SK-N-SH treated with all-trans-retinoic acid at 6 μM for 48 hours (cell line): ENCODE results near the gene ALS2CL.

Experiments
- ESRRG ChIP-seq: fragments of 250-450 bp; sonication (Bioruptor Pico); IDR thresholded peaks from 2 replicates; pipeline ENCODE4 v1.6.1; 2021; ENCODE audit warnings: mild to moderate bottlenecking
- RARB ChIP-seq: fragments of 250-450 bp; sonication (Bioruptor Pico); IDR thresholded peaks from 2 replicates; pipeline ENCODE4 v1.8.0; 2021; ENCODE audit warnings: mild to moderate bottlenecking, moderate library complexity
- SNAI2 ChIP-seq: fragments of 250-450 bp; sonication (Bioruptor Pico); IDR thresholded peaks from 2 replicates; pipeline ENCODE4 v1.5.0; 2020; ENCODE audit warnings: mild to moderate bottlenecking, moderate library complexity
- TCF4 ChIP-seq: fragments of 250-450 bp; sonication (Bioruptor Pico); IDR thresholded peaks from 2 replicates; pipeline ENCODE4 v1.8.0; 2021; ENCODE audit warnings: mild to moderate bottlenecking, moderate library complexity, borderline replicate concordance
- TOX ChIP-seq: fragments of 250-450 bp; sonication (Bioruptor Pico); IDR thresholded peaks from 2 replicates; pipeline ENCODE4 v1.8.0; 2021; ENCODE audit warnings: mild to moderate bottlenecking, moderate library complexity, borderline replicate concordance
- ZFP30 ChIP-seq: fragments of 450-650 bp; formaldehyde crosslinking; IDR thresholded peaks from 2 replicates; pipeline ENCODE4 v1.5.0; 2022; ENCODE audit warnings: mild to moderate bottlenecking, moderate library complexity
- TF ChIP-seq, protein P1 (sequence below): fragments of 250-450 bp; sonication (Bioruptor Pico); IDR thresholded peaks from 2 replicates; pipeline ENCODE4 v1.5.0; 2020; ENCODE audit warnings: mild to moderate bottlenecking, moderate library complexity
- TF ChIP-seq, protein P2 (sequence below): fragments of 250-450 bp; sonication (Bioruptor Pico); IDR thresholded peaks from 2 replicates; pipeline ENCODE4 v1.5.1; 2020; ENCODE audit warnings: low read depth, mild to moderate bottlenecking, moderate library complexity
- TF ChIP-seq, protein P3 (sequence below): fragments of 250-450 bp; sonication (Bioruptor Pico); IDR thresholded peaks from 2 replicates; pipeline ENCODE4 v1.8.0; 2020; ENCODE audit warnings: mild to moderate bottlenecking, moderate library complexity, borderline replicate concordance
- TF ChIP-seq, protein P4 (sequence below): fragments of 250-450 bp; sonication (Bioruptor Pico); IDR thresholded peaks from 2 replicates; pipeline ENCODE4 v1.8.0; 2021; ENCODE audit warnings: low read depth, mild to moderate bottlenecking, moderate library complexity, borderline replicate concordance

DNA sequence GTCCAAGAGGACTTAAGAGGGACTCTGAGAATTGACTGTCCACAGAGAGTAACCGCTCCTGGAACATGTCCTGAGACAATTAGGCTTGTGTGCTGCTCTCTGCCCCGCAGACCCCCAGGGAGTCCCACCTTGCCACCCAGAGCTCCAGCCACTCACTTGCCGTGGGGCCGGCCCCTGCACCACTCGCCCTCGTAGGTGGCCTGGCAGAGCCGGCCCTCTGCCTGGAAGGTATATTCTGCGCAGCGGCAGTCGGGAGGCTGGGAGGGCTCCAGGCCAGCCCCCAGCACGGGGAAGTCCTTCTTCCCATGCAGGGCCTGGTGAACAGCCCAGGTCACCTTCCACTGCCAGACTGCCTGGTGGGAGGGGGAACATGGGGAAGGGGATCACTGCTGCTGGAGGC, 10.5 kb downstream of the ALS2CL start:
- TF ChIP-seq, protein P1, sequence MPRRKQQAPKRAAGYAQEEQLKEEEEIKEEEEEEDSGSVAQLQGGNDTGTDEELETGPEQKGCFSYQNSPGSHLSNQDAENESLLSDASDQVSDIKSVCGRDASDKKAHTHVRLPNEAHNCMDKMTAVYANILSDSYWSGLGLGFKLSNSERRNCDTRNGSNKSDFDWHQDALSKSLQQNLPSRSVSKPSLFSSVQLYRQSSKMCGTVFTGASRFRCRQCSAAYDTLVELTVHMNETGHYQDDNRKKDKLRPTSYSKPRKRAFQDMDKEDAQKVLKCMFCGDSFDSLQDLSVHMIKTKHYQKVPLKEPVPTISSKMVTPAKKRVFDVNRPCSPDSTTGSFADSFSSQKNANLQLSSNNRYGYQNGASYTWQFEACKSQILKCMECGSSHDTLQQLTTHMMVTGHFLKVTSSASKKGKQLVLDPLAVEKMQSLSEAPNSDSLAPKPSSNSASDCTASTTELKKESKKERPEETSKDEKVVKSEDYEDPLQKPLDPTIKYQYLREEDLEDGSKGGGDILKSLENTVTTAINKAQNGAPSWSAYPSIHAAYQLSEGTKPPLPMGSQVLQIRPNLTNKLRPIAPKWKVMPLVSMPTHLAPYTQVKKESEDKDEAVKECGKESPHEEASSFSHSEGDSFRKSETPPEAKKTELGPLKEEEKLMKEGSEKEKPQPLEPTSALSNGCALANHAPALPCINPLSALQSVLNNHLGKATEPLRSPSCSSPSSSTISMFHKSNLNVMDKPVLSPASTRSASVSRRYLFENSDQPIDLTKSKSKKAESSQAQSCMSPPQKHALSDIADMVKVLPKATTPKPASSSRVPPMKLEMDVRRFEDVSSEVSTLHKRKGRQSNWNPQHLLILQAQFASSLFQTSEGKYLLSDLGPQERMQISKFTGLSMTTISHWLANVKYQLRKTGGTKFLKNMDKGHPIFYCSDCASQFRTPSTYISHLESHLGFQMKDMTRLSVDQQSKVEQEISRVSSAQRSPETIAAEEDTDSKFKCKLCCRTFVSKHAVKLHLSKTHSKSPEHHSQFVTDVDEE (CRISPR knock-in tag): no peak
- TF ChIP-seq, protein P2, sequence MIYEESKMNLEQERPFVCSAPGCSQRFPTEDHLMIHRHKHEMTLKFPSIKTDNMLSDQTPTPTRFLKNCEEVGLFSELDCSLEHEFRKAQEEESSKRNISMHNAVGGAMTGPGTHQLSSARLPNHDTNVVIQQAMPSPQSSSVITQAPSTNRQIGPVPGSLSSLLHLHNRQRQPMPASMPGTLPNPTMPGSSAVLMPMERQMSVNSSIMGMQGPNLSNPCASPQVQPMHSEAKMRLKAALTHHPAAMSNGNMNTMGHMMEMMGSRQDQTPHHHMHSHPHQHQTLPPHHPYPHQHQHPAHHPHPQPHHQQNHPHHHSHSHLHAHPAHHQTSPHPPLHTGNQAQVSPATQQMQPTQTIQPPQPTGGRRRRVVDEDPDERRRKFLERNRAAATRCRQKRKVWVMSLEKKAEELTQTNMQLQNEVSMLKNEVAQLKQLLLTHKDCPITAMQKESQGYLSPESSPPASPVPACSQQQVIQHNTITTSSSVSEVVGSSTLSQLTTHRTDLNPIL (CRISPR knock-in tag): no peak
- TF ChIP-seq, protein P3, sequence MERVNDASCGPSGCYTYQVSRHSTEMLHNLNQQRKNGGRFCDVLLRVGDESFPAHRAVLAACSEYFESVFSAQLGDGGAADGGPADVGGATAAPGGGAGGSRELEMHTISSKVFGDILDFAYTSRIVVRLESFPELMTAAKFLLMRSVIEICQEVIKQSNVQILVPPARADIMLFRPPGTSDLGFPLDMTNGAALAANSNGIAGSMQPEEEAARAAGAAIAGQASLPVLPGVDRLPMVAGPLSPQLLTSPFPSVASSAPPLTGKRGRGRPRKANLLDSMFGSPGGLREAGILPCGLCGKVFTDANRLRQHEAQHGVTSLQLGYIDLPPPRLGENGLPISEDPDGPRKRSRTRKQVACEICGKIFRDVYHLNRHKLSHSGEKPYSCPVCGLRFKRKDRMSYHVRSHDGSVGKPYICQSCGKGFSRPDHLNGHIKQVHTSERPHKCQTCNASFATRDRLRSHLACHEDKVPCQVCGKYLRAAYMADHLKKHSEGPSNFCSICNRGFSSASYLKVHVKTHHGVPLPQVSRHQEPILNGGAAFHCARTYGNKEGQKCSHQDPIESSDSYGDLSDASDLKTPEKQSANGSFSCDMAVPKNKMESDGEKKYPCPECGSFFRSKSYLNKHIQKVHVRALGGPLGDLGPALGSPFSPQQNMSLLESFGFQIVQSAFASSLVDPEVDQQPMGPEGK (CRISPR knock-in tag): no peak
- TF ChIP-seq SNAI2 (no peak), ZFP30 (no peak), TCF4 (CRISPR knock-in tag) (no peak), RARB (CRISPR knock-in tag) (no peak), ESRRG (CRISPR knock-in tag) (no peak), TOX (CRISPR knock-in tag) (no peak)
- TF ChIP-seq, protein P4, sequence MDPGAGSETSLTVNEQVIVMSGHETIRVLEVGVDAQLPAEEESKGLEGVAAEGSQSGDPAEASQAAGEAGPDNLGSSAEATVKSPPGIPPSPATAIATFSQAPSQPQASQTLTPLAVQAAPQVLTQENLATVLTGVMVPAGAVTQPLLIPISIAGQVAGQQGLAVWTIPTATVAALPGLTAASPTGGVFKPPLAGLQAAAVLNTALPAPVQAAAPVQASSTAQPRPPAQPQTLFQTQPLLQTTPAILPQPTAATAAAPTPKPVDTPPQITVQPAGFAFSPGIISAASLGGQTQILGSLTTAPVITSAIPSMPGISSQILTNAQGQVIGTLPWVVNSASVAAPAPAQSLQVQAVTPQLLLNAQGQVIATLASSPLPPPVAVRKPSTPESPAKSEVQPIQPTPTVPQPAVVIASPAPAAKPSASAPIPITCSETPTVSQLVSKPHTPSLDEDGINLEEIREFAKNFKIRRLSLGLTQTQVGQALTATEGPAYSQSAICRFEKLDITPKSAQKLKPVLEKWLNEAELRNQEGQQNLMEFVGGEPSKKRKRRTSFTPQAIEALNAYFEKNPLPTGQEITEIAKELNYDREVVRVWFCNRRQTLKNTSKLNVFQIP (CRISPR knock-in tag): no peak
